Lower leg skin (tissue), 4 donors: ENCODE results near the gene ZDHHC3. TPM values are rescaled to one million over a fixed set of nuclear protein-coding genes. Genes with fewer than 3 reads are reported as not detected.

ENCODE experiments used
- DNase-seq, 2 donors: peaks; one replicate each; pipeline ENCODE4 v3.0.0-alpha.2; 2019; ENCODE audit warnings: low spot score in 2 of 2
- H3K4me3 ChIP-seq: fragments of 200-600 bp; sonication (generic); 2 replicates; pipeline ENCODE4 v1.5.1; 2017; ENCODE audit warnings: mild to moderate bottlenecking, low read depth; ENCODE audit not compliant: poor library complexity, severe bottlenecking
- POLR2A ChIP-seq, 2 donors: fragments of 450-650 bp; IDR thresholded peaks; one replicate each; pipeline ENCODE4 v1.6.1; 2016 to 2017; ENCODE audit warnings: antibody characterized with exemption in 2 of 2, mild to moderate bottlenecking in 1 of 2, moderate library complexity in 1 of 2
- WGBS, 2 donors: methylation state at CpG; one replicate each; pipeline ENCODE4 v1.1.5; 2018; 5-methylcytosine and 5-hydroxymethylcytosine counted together
- intact Hi-C: fragments of 100-400 bp; cut with DNase I; formaldehyde crosslinking; loops from one replicate; pipeline ENCODE4 v1.15.0; 2023; ENCODE audit warnings: low total_unique reads
- total RNA-seq, 4 donors: library from RNA; depleted of rRNA; stranded (reverse); fragments of >200 nt; gene quantifications; one replicate each; pipeline ENCODE4 v1.1.0, GENCODE V29; 2016
- TF ChIP-seq, protein P1 (sequence below), 3 donors: fragments of 450-650 bp; IDR thresholded peaks; one replicate each; pipeline ENCODE4 v1.5.1; 2016; ENCODE audit warnings: antibody characterized with exemption in 3 of 3, mild to moderate bottlenecking in 3 of 3, moderate library complexity in 2 of 3

Gene ZDHHC3
- total RNA-seq, 4 donors from 2014 or later, result 146 to 177 (median 159) TPM

- no peak for DNase-seq
- TF ChIP-seq POLR2A (IDR thresholded peaks at IDR 0.05), result no peak
- TF ChIP-seq, protein P1, sequence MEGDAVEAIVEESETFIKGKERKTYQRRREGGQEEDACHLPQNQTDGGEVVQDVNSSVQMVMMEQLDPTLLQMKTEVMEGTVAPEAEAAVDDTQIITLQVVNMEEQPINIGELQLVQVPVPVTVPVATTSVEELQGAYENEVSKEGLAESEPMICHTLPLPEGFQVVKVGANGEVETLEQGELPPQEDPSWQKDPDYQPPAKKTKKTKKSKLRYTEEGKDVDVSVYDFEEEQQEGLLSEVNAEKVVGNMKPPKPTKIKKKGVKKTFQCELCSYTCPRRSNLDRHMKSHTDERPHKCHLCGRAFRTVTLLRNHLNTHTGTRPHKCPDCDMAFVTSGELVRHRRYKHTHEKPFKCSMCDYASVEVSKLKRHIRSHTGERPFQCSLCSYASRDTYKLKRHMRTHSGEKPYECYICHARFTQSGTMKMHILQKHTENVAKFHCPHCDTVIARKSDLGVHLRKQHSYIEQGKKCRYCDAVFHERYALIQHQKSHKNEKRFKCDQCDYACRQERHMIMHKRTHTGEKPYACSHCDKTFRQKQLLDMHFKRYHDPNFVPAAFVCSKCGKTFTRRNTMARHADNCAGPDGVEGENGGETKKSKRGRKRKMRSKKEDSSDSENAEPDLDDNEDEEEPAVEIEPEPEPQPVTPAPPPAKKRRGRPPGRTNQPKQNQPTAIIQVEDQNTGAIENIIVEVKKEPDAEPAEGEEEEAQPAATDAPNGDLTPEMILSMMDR (IDR thresholded peaks at IDR 0.05), result no peak
- WGBS, 2 donors, result 73 to 76% methylated on average over 2 of the region's 2 CpGs
- intact Hi-C loops, result no loop called here
- no peak overlapping the region for H3K4me3 ChIP-seq
Observed at GRCh38 chr3:45002139-45002660, 26.2 kb upstream of the ZDHHC3 start.

- H3K4me3 ChIP-seq, result no peak overlapping the region
- intact Hi-C loops, result no loop called here
- WGBS, 2 donors, result 93 to 94% methylated on average over 3 of the region's 3 CpGs
- TF ChIP-seq POLR2A (IDR thresholded peaks at IDR 0.05), result no peak
- TF ChIP-seq, protein P1 (IDR thresholded peaks at IDR 0.05), result no peak
- no peak for DNase-seq
Observed at GRCh38 chr3:45001738-45002137, 25.8 kb upstream of the ZDHHC3 start.

- 94 to 95% methylated on average over 4 of the region's 4 CpGs for WGBS, 2 donors
- no peak for DNase-seq
- H3K4me3 ChIP-seq, result no peak overlapping the region
- intact Hi-C loops, result no loop called here
- TF ChIP-seq POLR2A (IDR thresholded peaks at IDR 0.05), result no peak
Observed at GRCh38 chr3:45000823-45001222, 24.8 kb upstream of the ZDHHC3 start.

DNA sequence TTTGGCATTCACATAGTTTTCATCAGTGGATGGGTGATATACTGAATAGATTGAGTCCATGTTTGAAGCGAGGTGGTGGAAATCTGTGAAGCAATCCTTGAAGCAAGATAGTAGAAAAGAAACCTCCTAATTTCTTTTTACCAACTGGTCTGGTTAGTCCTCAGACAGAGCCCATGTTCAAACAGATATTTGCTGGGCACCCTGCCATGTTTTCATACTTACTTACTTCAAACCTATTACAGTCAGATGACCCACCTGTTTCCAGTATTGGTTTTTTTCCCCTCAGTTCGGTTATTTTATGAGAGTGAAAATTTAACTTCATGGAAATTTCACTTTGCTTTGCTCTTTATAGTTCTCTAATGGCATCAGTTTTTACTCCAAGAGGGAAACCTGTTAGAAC lies 23.8 kb upstream of the ZDHHC3 start:
- TF ChIP-seq, protein P1 (IDR thresholded peaks at IDR 0.05), result no peak
- TF ChIP-seq POLR2A (IDR thresholded peaks at IDR 0.05), result no peak
- WGBS, 2 donors, result 45 to 59% methylated on average over 2 of the region's 2 CpGs
- intact Hi-C loops, result no loop called here
- no peak overlapping the region for H3K4me3 ChIP-seq
- DNase-seq, result no peak

DNA sequence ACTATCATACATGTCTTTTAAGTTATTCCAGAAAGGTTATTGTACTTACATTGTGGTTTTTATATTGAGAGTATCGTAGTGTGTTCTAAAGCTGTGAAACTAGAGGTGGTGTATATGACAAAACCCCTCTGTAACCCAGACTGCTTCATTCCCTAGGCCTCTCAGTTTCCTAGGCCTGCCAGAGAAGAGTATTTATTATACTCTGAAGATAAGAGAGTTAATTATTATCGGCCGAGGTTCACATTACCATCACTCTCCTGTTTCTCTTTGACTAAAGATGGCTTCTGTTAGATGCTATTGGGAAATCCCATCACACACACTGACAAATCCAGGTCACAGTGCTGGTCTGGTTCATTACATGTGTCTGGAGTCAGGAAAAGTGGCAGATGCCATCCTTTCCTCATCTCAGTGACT lies 20.6 kb upstream of the ZDHHC3 start:
- DNase-seq, result no peak
- WGBS, 2 donors, result 78 to 85% methylated on average over 3 of the region's 3 CpGs
- TF ChIP-seq POLR2A (IDR thresholded peaks at IDR 0.05), result no peak
- TF ChIP-seq, protein P1 (IDR thresholded peaks at IDR 0.05), result no peak
- H3K4me3 ChIP-seq, result no peak overlapping the region
- intact Hi-C loops, result no loop called here

DNA sequence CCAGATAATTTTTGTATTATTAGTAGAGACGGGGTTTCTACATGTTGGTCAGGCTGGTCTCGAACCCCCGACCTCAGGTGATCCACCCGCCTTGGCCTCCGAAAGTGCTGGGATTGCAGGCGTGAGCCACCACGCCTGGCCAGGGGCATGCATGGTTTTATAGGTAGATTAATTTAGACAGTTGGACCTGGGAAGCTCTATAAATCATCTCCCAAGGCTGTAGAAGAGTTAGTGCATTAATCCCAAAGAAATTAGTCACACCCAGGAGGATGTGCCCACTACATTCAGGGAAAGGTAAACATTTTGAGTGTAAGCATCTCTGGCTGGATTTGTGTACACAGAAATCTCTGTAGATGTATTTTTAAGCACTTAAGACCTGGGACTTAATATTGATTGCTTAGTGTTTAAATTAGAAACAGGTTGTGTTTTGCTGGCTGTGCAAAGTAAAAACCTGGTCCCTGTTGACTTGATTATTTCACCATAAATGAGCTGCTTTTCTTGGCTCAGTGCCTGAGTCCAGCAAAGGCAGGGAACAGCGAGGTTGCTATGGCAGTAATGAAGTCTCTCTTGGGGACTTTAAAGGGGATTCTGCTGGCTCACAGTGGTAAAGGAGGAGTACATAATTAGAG lies 19.3 kb upstream of the ZDHHC3 start:
- WGBS, 2 donors, result 57 to 59% methylated on average over 8 of the region's 8 CpGs
- DNase-seq, result peak in 1 of 2 donors; percentile 68
- TF ChIP-seq, protein P1 (IDR thresholded peaks at IDR 0.05), result no peak
- no peak for TF ChIP-seq POLR2A (IDR thresholded peaks at IDR 0.05)
- intact Hi-C loops, result no loop called here
- no peak overlapping the region for H3K4me3 ChIP-seq
